ENCODE results near the gene ANXA9.

The ANXA9 gene

GRCh38 chr1:150976879-150977694, 5.0 kb upstream of the ANXA9 start:
- H3K4me2 ChIP-seq (ENCODE audit: low read length): peak overlapping the region; percentile 35; the same call in 1 of the 2 replicates
- no peaks in the 10 kb centered on the region for H3K9me3 ChIP-seq (ENCODE audit: low read length)
- no peaks in the 10 kb centered on the region for H4K20me1 ChIP-seq (ENCODE audit: insufficient read depth, low read length)
- H3K36me3 ChIP-seq (ENCODE audit: insufficient read depth, low read length): no peaks in the 10 kb centered on the region
- no peak overlapping the region for H2AFZ ChIP-seq (ENCODE audit: low read length)
- no peaks in the 10 kb centered on the region; the same call in 1 of the 2 replicates for H3K27me3 ChIP-seq (ENCODE audit: insufficient read depth, low read length)
- H3K79me2 ChIP-seq (ENCODE audit: insufficient read depth, low read length): peaks cover 16% of the 10 kb centered on the region
- peaks cover 41% of the 10 kb centered on the region for H3K4me1 ChIP-seq (ENCODE audit: insufficient read depth, low read length, severe bottlenecking)
- no peak overlapping the region for H3K4me3 ChIP-seq (ENCODE audit: low read depth, low read length, poor library complexity, severe bottlenecking)
- H3F3A ChIP-seq (ENCODE audit: insufficient read depth, low read length): no peaks in the 10 kb centered on the region; the same call in 1 of the 2 replicates
- H3K9me2 ChIP-seq (ENCODE audit: low read depth, low read length): no peaks in the 10 kb centered on the region
- TF ChIP-seq CTCF (IDR thresholded peaks at IDR 0.05; ENCODE audit: low read length): no peak
- TF ChIP-seq EZH2 (IDR thresholded peaks at IDR 0.05; ENCODE audit: borderline replicate concordance, low read length): no peak
- H3K9ac ChIP-seq (ENCODE audit: low read length): no peak overlapping the region
- H3K27ac ChIP-seq (ENCODE audit: low read depth, low read length, poor library complexity, severe bottlenecking): no peak overlapping the region

- H3K4me2 ChIP-seq (ENCODE audit: low read length): peak overlapping the region; percentile 88
- peak overlapping the region; percentile 65 for H3K9ac ChIP-seq (ENCODE audit: low read length)
- TF ChIP-seq CTCF (IDR thresholded peaks at IDR 0.05; ENCODE audit: low read length) (peak; percentile 100), EZH2 (IDR thresholded peaks at IDR 0.05; ENCODE audit: borderline replicate concordance, low read length) (no peak)
- H3K79me2 ChIP-seq (ENCODE audit: insufficient read depth, low read length): no peaks in the 10 kb centered on the region
- H3K9me3 ChIP-seq (ENCODE audit: low read length): no peaks in the 10 kb centered on the region
- H3K36me3 ChIP-seq (ENCODE audit: insufficient read depth, low read length): no peaks in the 10 kb centered on the region
- H3K4me1 ChIP-seq (ENCODE audit: insufficient read depth, low read length, severe bottlenecking): peaks cover 26% of the 10 kb centered on the region
- H3K4me3 ChIP-seq (ENCODE audit: low read depth, low read length, poor library complexity, severe bottlenecking): peak overlapping the region; percentile 57
- no peaks in the 10 kb centered on the region; the same call in 1 of the 2 replicates for H3K27me3 ChIP-seq (ENCODE audit: insufficient read depth, low read length)
- no peak overlapping the region for H3K27ac ChIP-seq (ENCODE audit: low read depth, low read length, poor library complexity, severe bottlenecking)
- no peaks in the 10 kb centered on the region; the same call in 1 of the 2 replicates for H3F3A ChIP-seq (ENCODE audit: insufficient read depth, low read length)
- H2AFZ ChIP-seq (ENCODE audit: low read length): peak overlapping the region; percentile 99
- H4K20me1 ChIP-seq (ENCODE audit: insufficient read depth, low read length): no peaks in the 10 kb centered on the region
- no peaks in the 10 kb centered on the region for H3K9me2 ChIP-seq (ENCODE audit: low read depth, low read length)
Observed at GRCh38 chr1:150979092-150980056, 2.7 kb upstream of the ANXA9 start.

- no peaks in the 10 kb centered on the region for H3K36me3 ChIP-seq (ENCODE audit: insufficient read depth, low read length)
- TF ChIP-seq CTCF (IDR thresholded peaks at IDR 0.05; ENCODE audit: low read length) (no peak), EZH2 (IDR thresholded peaks at IDR 0.05; ENCODE audit: borderline replicate concordance, low read length) (no peak)
- no peaks in the 10 kb centered on the region for H3K9me3 ChIP-seq (ENCODE audit: low read length)
- H2AFZ ChIP-seq (ENCODE audit: low read length): no peak overlapping the region
- no peak overlapping the region for H3K27ac ChIP-seq (ENCODE audit: low read depth, low read length, poor library complexity, severe bottlenecking)
- H3K9ac ChIP-seq (ENCODE audit: low read length): no peak overlapping the region
- H4K20me1 ChIP-seq (ENCODE audit: insufficient read depth, low read length): no peaks in the 10 kb centered on the region
- H3K27me3 ChIP-seq (ENCODE audit: insufficient read depth, low read length): peaks cover 4% of the 10 kb centered on the region; the same call in 1 of the 2 replicates
- no peak overlapping the region for H3K4me2 ChIP-seq (ENCODE audit: low read length)
- H3K4me3 ChIP-seq (ENCODE audit: low read depth, low read length, poor library complexity, severe bottlenecking): no peak overlapping the region
- H3K79me2 ChIP-seq (ENCODE audit: insufficient read depth, low read length): no peaks in the 10 kb centered on the region
- no peaks in the 10 kb centered on the region for H3K9me2 ChIP-seq (ENCODE audit: low read depth, low read length)
- H3K4me1 ChIP-seq (ENCODE audit: insufficient read depth, low read length, severe bottlenecking): peaks cover 20% of the 10 kb centered on the region
- no peaks in the 10 kb centered on the region for H3F3A ChIP-seq (ENCODE audit: insufficient read depth, low read length)
Observed at GRCh38 chr1:150981177-150981804, 801 bp upstream of the ANXA9 start.
